Right forelimb (tissue), 1 donor: ENCODE data around the gene CRYGC.

Source experiments
- DNase-seq: peaks from one replicate; pipeline ENCODE4 v3.0.0-alpha.2; 2018

CRYGC gene

GRCh38 chr2:208092093-208092832 lies 37.4 kb downstream of the CRYGC start:
- DNase-seq, result no peak

DNA sequence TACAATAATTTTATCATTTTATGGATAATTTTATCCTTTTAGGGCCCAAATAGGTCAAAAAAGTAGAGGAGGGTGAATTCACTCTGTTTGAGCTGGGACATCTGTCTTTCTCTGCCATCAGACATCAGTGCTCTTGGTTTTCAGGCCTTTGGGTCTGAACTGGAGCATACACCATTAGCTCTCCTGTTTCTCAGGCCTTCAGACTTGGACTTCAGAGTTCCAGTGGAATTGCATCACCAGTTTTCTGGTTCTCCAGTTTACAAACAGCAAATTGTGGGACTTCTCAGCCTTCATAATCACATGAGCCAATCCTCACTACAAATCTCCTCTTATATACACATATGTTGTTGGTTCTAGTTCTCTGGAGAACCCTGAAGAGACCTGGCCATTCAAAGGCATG lies 39.2 kb downstream of the CRYGC start:
- no peak for DNase-seq

- no peak for DNase-seq
These were observed 43.6 kb downstream of the CRYGC start for GRCh38 chr2:208086029-208086428.

- DNase-seq, result no peak
These were observed 45.8 kb downstream of the CRYGC start for GRCh38 chr2:208083807-208084206.
